HG02943 (cell line): ENCODE results near the gene MAST4.
"Not testable (repeated sequence)": the region's sequence is repeated elsewhere in the genome, so short reads cannot be mapped to it uniquely, and the experiment has no call there.

ENCODE experiments used
- ATAC-seq: cut with Tn5 transposase; IDR thresholded peaks from one replicate; pipeline ENCODE4 v1.9.1; 2021; ENCODE audit warnings: mild to moderate bottlenecking, low read depth, moderate library complexity; ENCODE audit not compliant: unreplicated experiment

MAST4 gene

GRCh38 chr5:66805514-66806430, 209.6 kb downstream of the MAST4 start:
- ATAC-seq, result no peak

- no peak for ATAC-seq
Measured at GRCh38 chr5:66807743-66808142, 211.6 kb downstream of the MAST4 start.

- no peak for ATAC-seq
Measured at GRCh38 chr5:66808663-66809062, 212.5 kb downstream of the MAST4 start.

- no peak for ATAC-seq
Measured at GRCh38 chr5:66810151-66810550, 214.0 kb downstream of the MAST4 start.

- ATAC-seq, result no peak
Measured at GRCh38 chr5:66810848-66811261, 214.7 kb downstream of the MAST4 start.

GRCh38 chr5:66812291-66812690, 216.1 kb downstream of the MAST4 start:
- no peak for ATAC-seq

- ATAC-seq, result no peak
Measured at GRCh38 chr5:66813306-66813705, 217.1 kb downstream of the MAST4 start.

GRCh38 chr5:66814146-66814991, 218.2 kb downstream of the MAST4 start:
- ATAC-seq, result no peak

- no peak for ATAC-seq
Measured at GRCh38 chr5:66818304-66818934, 222.2 kb downstream of the MAST4 start.

- ATAC-seq, result no peak
Measured at GRCh38 chr5:66818935-66819328, 222.7 kb downstream of the MAST4 start.

- ATAC-seq, result no peak
Measured at GRCh38 chr5:66820630-66821207, 224.5 kb downstream of the MAST4 start.

- no peak for ATAC-seq
Measured at GRCh38 chr5:66821688-66822429, 225.7 kb downstream of the MAST4 start.

- not testable (repeated sequence) for ATAC-seq
Measured at GRCh38 chr5:66822906-66823305, 226.7 kb downstream of the MAST4 start.

- no peak for ATAC-seq
Measured at GRCh38 chr5:66824476-66824875, 228.3 kb downstream of the MAST4 start.

GRCh38 chr5:66826263-66826662, 230.1 kb downstream of the MAST4 start:
- no peak for ATAC-seq

GRCh38 chr5:66826696-66827095, 230.5 kb downstream of the MAST4 start:
- ATAC-seq, result no peak

- ATAC-seq, result no peak
Measured at GRCh38 chr5:66828046-66828547, 231.9 kb downstream of the MAST4 start.

GRCh38 chr5:66828548-66829357, 232.6 kb downstream of the MAST4 start:
- no peak for ATAC-seq

GRCh38 chr5:66829358-66829674, 233.1 kb downstream of the MAST4 start:
- ATAC-seq, result no peak
